ENCODE measurements around the gene LRRC41.

DNA sequence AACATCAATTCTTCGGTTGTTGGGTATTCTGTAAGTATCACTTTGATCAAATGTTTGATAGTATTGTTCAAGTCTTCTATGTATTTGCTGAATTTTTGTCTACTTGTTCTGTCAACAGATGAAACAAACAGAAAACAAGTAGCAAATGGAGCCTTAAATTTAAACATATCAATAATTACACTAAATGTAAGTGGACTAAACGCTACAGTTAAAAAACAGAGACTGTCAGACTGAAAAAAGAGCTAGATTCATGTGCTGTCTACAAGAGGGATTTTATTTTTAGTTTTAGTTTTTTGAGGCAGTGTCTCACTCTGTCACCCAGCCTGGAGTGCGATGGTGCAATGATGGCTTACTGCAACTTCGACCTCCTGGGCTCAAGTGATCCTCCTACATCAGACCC is 66.5 kb downstream of the LRRC41 start:
- TF ChIP-seq EP300 (IDR thresholded peaks at IDR 0.05; ENCODE audit: low read depth), result no peak
- TF ChIP-seq, protein P1, sequence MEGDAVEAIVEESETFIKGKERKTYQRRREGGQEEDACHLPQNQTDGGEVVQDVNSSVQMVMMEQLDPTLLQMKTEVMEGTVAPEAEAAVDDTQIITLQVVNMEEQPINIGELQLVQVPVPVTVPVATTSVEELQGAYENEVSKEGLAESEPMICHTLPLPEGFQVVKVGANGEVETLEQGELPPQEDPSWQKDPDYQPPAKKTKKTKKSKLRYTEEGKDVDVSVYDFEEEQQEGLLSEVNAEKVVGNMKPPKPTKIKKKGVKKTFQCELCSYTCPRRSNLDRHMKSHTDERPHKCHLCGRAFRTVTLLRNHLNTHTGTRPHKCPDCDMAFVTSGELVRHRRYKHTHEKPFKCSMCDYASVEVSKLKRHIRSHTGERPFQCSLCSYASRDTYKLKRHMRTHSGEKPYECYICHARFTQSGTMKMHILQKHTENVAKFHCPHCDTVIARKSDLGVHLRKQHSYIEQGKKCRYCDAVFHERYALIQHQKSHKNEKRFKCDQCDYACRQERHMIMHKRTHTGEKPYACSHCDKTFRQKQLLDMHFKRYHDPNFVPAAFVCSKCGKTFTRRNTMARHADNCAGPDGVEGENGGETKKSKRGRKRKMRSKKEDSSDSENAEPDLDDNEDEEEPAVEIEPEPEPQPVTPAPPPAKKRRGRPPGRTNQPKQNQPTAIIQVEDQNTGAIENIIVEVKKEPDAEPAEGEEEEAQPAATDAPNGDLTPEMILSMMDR (IDR thresholded peaks at IDR 0.05), result no peak
- no peak for TF ChIP-seq POLR2A (IDR thresholded peaks at IDR 0.05)
- no peak for TF ChIP-seq POLR2AphosphoS5 (IDR thresholded peaks at IDR 0.05)

Data from transverse colon (tissue), 4 donors.